ENCODE measurements around the gene PERCC1.

Gene PERCC1

DNA sequence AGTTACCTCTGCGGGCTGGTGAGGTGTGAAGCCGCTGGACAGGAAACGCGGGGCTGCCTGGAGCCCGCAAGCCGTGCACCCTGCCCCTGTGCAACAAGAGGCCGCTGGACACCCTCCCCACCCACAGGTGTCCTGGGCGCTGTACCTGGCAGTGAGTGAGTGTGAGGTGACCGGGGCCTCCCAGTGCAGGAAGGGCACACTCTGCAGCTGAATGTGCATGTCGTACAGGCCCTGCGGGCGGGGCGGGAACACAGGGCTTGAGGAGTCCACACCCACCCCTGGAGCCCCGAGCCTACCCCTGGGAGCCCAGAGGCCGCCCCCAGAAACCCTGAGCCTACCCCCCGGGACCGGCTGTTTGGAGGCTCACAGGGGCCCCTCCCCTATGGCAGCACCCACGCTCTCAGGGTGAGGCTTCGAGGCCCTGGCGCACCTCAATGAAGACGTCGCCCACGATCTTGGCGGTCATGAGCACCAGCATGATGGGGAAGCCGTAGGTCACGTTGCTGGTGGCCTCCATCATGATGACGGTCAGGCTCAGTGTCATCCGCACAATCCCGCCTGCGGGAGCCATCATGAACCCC, 17.7 kb downstream of the PERCC1 start:
- in situ Hi-C loops (cut with MboI; ENCODE audit: low sequenced_read_pairs): no loop called here

DNA sequence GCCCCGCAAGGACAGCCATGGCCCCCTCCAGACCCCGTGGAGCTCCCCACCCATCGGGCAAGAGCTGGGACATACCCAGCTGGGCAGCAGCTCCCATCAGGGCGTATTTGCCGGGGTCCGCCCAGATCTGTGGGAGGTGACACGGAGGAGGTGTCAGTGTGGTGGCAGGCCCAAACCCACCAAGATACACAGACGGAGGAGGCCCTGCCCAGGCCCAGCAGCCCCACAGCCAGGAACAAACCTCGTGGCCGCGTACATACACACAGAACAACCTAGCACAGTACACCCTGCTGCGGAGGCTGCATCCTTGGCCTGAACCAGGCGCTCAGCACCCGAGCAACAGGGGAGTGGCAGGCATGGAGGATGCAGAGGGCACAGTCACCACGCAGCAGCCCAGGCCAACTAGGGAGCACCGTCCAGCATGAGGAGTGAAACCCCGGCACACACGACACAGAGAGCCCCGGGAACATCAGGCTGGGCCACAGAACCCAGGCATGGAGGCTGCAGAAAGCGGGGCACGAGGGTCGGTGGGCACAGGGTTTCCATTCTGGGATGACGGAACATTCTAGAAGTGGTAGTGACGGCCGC, 18.4 kb downstream of the PERCC1 start:
- in situ Hi-C loops (cut with MboI; ENCODE audit: low sequenced_read_pairs): no loop called here

DNA sequence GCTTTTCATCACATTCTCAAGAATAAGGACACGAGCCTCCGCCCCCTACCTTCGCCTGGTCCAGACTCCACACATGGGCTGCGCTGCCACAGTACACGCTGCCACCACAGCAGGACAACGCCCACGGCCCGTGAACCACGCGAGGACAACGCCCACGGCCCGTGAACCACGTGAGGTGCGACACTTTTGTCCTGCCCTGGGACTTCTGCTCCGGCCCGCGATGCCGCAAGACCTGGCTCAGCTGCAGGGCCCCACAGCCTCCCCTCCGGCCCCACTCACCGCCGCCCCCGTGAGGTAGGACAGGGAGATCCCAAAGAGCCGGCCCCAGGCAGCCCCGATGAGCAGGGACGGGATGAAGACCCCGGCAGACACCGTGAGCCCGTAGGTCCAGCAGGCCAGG, 19.3 kb downstream of the PERCC1 start:
- in situ Hi-C loops (cut with MboI; ENCODE audit: low sequenced_read_pairs): no loop called here

DNA sequence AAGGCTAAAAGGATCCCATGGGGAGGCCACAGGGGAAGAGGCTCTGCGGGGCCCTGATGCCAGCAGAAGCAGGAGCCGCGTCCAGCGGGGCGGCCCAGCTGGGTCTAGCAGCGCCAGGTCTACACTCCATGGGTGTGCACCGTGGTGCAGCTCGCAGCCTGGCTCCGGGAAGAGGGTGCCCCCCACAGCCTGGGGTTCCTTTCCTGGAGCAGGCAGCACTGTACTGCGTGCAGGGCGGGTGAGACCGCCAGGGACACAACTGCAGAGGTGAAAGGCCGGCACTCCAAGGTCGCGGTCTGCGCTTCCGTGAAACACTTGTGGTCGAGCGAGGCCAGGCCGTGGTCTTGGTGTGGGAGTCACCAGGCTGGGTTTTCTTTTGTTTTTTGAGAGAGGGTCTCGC, 20.0 kb downstream of the PERCC1 start:
- in situ Hi-C loops (cut with MboI; ENCODE audit: low sequenced_read_pairs): no loop called here

DNA sequence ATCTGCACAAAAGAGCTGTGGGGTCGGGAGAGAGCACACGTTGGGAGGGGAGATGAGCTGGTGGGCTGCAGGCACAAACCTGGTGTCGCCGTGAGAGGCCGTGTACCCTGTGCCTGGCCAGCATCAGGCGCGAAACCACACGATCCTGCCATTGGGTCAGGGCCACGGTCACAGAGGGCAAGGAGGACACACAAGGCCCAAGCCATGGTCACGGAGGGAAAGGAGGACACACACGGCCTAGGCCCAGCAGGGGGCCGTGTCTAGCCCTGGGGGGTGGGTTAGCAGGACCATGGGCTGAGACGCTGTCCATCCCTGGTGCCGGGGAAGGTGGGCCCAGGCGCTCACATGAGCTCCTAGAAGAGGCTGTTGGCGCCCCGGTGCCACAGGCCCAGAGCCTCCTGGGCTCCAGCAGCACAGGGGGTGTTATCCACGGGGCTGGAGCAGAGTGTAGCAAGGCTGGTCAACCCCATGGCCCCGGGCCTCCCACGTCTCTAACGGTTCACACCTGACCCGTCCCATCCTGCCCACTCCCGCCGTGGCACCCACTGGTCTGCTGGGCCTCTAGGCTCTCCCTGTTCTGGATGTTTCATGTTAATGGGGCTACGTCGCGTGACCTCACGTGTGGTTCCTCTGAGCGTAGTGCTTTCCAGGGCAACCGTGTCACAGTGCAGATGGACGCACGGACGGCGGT, 21.0 kb downstream of the PERCC1 start:
- in situ Hi-C loops (cut with MboI; ENCODE audit: low sequenced_read_pairs): no loop called here

DNA sequence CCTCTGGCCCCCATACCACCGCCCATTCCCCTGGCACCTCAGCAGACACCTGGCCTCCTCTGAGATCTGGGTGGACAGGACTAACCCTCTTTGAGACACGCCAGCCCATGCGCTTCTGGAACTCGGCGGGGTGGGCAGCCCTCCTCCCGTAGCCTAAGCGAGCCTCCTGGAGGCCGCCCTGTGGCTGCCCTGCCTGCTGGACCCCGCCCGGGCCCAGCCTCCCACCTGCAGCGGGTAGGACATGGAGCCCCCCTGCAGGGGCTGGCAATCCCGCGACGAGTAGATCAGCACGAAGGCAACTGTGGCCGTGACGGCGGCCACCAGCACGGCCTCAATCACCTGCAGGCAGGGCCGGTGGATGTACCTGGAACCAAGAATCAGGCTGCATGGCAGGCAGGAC, 21.7 kb downstream of the PERCC1 start:
- in situ Hi-C loops (cut with MboI; ENCODE audit: low sequenced_read_pairs): no loop called here

DNA sequence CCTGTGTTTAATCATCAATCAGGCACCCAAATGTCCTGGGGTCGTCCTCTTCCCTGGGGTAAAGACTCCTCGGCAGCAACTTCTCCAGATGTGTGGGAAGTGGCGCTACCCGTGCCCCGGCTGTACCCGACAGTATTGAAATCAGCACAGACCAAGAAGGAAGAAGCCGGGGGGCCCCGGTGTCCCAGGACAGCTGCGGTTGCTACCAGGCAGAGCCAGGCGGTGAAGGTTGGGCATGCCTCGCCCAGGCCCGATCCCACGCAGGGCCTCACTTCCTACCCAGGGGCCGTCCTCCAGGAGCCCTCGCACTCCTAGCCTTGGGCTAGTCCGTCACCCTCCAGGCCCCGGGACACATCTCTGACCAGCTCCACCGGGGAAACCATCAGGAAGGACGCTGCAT, 22.4 kb downstream of the PERCC1 start:
- in situ Hi-C loops (cut with MboI; ENCODE audit: low sequenced_read_pairs): no loop called here

DNA sequence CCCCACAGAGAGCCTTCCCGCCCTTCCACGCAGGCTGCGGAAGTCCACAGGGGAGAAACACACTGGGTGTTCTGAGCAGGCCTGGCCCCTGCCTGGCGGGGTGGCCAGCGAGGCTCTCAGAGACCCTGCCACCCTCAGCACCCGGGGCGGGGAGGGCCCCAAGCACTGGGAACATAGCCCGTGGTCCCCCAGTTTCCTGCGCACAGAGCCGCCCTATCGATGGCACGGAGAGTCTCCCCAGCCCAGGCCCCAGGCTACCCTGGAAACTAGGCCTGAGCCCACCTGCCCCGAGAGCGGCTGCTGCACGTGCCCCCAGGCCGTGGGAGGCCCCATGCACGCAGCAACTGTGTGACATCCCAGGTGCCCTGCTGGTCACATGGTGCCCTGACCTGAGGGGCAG, 23.7 kb downstream of the PERCC1 start:
- in situ Hi-C loops (cut with MboI; ENCODE audit: low sequenced_read_pairs): no loop called here

DNA sequence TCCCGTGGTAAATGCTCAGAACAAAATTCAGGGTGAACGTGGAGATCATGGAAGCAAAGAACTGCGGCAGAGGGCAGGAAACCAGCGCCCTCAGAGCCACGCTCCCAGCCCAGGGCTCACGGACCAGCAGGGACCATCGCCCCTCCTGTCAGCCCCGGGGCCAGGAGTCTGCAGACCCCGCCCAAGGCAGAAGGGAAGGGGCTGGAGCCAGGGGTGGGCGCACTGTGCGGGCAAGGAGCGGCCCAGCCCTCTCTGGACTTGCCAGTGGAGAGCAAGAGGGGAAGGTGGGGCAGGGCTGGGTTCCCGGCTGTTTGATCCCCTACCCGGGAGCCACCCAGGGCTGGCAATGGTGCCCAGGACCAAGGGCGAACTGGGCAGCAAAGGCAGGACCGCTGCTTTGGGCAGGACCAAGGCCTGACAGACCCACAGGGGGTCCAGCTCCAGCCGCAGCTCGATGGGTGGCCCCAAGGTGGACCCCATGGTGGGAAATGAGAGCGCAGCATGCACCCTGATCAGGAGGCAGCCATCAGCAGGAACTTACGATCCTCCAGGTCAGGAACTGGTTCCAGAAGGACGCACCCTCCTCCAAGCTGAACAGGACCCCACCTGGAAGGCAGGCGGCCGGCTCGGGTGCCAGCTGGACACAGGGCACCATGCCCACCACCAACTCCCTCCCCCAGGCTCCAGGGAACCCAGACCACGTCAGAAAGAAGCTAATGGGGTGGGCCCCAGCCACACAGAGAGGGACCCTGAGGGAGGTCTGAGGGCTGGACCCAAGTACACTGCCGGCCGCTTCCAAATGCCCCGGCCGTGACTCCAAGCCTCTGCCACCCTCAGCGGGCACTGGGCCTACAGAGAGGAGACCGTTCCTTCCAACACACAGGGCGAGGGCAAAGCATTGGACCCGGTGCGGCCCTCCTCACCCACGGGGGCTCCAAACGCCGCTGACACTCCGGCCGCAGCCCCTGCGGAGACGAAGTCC, 24.6 kb downstream of the PERCC1 start:
- in situ Hi-C loops (cut with MboI; ENCODE audit: low sequenced_read_pairs): no loop called here

DNA sequence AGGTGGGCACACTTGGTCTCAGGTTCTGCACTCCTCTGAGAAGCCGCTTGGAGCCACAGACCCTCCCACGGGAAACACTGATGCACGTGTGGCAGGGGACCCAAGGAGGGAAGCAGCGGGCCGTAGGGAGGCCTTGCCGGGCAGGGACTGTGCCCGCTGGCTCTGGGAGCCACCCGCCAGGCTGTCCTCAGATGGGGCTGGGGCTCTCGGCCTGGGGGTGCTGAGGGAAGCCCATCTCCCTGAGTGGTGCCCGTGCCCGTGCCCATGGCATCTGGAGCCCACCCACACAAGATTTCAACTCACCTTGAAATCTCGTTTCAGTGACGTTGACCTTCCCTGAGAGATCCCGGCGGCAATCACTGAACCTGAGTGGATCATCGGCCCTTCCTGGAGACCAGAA, 26.1 kb downstream of the PERCC1 start:
- in situ Hi-C loops (cut with MboI; ENCODE audit: low sequenced_read_pairs): no loop called here

DNA sequence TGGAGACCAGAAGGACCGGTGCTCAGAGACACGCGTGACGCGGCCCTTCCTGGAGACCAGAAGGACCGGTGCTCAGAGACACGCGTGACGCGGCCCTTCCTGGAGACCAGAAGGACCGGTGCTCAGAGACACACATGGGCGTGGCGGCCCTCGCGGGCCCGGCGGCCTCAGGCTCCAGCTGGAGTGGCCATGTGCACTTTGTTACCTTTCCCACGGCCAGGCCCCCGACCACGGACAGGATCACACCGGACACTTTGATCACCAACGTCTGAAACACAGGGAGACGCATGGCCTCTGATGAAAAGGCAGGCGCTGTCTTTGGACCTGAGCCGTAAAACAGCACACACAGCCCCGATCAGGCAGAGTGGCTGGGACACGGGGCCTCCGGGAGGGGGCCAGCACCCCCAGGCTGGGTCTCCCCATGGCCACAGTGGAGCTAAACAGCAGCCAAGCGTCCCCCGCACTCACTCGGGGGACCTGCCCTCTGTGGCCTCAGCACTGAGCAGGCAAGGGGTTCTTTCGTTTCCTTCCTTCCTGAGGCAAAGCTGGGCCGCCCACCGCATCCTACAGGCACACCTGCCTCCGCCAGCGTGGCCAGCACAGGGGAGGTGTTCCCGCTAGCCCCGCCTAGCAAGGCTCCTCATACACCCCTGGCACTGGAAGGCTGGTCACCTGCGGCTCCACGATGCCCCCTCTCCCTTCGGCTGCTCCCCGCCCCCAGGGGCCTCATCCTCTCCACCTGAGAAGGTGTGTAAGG, 26.8 kb downstream of the PERCC1 start:
- in situ Hi-C loops (cut with MboI; ENCODE audit: low sequenced_read_pairs): no loop called here

DNA sequence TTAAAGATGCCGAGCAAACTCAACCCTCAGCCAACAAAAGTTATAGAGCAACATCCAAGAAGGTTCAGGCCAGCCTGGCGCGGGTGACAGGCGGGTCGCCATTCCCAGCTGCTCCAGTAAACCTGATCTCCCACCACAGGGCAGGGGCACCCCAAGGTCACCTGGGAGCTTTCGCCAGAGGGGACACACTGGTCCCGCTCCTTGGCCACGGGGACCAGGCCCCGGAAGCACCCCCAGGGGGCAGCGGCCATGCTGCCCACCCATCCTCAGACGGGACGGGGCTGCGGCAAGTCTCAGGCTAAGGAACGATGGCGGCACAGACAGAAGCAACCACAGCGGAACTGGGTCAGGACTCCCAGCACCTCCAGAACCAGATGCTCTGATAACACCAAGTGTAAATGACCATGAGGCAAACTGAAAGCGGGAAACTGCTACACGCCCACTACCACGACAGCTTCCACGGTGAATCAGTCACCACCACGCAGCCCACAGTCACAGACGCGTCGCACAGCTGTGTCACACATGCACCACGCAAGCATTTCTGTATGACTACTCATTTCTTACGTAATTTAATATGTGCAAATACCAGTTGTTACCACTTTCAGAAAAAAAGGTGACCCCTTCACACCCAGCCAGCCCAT, 27.6 kb downstream of the PERCC1 start:
- in situ Hi-C loops (cut with MboI; ENCODE audit: low sequenced_read_pairs): no loop called here

DNA sequence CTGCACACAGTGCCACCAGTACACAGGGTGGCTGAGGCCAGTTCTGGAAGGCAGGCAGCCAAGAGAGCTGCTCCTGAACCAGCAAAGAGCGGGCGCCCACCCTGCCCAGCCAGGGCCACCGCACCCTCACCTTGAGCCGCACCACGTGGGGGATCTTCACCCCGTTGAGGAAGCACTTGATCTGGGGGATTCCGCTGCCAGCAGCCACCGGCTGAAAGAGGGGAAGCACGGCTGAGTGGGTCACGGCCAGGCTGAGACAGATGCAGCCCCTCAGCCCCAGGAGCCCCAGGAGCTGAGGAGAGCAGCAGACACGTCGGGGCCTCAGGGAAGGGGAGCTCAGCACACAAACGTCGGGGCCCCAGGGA, 28.1 kb downstream of the PERCC1 start:
- in situ Hi-C loops (cut with MboI; ENCODE audit: low sequenced_read_pairs): no loop called here

DNA sequence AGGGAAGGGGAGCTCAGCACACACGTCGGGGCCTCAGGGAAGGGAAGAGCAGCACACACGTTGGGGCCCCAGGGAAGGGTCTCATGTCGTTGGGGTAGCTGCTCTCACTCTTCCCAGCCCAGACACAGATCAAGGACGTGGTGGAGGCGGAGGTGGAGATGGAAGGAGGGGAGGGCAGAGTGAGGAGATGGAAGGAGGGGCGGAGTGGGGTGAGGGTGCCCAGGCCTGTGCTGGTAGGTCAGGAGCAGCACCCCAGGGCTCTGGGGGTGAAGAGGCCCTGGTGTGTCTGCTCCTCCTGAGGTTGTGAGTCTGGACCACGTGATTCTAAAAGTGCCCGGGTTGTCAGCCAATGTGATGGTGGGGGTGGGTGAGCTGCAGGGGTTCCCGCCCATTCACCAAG, 29.1 kb downstream of the PERCC1 start:
- in situ Hi-C loops (cut with MboI; ENCODE audit: low sequenced_read_pairs): no loop called here

DNA sequence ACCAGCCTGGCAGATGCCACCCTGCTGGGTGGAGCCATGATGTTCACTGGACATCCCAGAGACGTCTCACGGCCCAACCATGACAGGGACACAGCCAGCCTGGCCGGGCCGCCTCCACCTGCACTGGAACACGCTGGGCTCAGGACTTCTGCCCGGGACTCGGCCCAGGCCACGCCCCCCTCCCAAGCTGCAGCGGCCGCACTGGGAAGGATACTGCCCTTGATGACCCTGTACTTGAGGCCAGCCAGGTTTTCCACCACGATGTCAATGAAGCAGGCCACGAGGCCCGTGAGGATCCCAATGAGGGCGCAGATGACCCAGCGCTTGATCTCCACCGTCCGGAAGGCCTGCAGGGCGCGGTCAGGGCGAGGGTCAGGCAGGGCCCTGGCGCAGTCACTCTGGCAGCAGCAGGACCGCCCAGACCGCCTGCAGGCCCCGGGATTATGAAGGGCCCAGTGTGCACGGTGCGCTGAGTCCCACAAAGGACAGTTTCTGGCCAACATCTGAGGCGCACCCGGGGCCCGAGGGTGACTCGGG, 29.8 kb downstream of the PERCC1 start:
- in situ Hi-C loops (cut with MboI; ENCODE audit: low sequenced_read_pairs): no loop called here

DNA sequence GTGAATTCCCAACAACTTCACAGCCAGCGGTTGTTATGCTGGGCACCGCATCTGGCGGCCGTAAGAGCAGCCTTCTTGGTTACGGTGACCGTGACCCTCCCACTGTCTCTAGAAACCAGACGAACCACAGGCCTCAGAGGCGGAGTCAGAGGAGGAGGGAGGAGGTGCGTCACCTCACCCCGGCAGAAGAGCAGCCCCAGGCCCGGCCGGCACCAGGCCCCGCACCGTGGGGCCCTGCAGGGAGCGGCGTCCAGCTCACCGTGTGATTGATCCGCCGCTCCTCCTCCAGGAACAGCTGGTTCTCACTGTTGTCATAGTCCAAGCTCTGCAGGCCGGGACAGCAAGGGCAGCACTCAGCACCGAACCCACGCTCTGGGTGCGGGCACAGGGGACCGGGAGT, 30.3 kb downstream of the PERCC1 start:
- in situ Hi-C loops (cut with MboI; ENCODE audit: low sequenced_read_pairs): no loop called here

DNA sequence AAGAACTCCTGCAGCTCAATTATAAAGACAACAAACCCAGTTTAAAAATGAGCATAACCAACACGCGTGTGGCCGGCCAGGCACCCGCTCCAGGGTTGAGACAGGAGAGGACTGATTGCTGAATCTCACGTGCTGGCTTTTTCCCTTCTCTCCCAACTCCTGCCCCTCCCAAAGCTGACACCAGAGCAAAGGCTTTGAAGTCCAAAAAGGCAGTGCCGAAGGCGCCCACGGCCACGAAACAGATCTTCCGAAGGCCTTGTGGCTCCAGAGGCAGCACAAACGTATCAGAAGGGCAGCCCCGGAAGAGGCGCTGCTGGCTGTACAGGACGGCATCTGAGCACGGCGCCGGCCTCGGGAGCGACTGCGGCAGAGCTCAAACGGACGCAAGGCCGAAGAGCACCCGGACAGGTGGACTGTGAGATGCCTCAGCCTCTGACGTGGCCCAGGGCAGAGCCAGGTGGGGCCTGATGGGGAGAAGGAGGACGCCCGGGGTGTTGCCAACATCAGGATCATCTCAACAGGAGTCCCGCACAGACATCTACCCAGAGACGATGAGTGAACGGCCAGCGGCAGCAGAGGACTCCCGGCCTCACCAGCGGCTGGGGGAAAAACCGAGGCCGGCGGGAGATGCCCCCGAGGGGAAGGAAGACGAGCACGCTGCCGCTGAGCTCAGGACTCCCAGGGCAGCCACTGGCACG, 33.5 kb downstream of the PERCC1 start:
- in situ Hi-C loops (cut with MboI; ENCODE audit: low sequenced_read_pairs): no loop called here

DNA sequence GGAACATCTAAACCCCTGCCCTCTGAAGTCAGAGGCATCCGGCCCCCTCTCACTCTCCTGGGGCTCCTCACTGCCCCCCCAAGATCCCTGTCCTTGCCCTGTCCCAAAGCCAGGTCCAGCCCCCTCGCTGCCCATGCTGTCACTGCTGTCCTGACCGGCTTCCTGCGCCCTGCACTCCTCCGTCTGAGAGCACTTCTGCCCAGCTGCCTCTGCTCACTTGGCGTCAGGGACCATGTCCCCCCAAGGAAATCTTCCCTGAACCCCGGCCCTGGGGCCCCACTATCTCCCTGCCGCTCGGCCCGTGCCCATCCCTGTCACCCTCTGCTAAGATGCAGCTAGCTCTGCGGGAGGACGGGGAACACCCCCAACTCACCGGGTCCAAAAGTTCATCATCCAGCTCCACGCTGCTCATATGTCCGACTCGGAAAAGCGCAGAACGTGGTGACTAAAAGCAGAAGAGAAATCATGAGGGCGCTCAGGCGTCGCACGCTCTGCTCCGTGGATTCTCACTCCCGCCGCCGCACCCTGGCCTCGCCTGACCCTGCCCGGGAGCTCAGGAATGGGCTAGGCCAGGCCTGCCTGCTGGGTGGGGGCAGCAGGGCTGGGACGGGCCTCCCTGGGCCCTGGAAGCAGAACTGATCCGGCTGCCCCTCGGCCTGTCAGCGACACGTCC, 34.2 kb downstream of the PERCC1 start:
- in situ Hi-C loops (cut with MboI; ENCODE audit: low sequenced_read_pairs): no loop called here

DNA sequence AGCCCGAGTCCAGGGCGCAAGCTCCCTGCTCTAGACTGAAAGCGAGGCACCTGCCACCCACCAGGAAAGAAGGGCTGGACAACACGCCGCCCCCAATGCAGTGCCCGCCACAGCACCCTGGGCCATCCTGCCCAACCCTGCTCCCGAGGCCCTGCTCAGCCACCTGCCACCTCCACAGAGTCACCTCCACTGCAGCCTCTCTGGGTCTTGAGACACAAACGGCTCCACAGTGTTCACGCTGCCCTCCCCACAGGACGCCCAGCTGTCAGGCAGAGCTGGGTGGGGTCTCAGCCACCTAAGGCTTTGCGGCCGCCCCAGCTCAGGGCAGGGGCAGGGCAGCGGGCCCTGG, 34.7 kb downstream of the PERCC1 start:
- in situ Hi-C loops (cut with MboI; ENCODE audit: low sequenced_read_pairs): no loop called here
